Pancreas (tissue), 10 donors: ENCODE results near the gene ZSCAN9. TPM values are rescaled to one million over a fixed set of nuclear protein-coding genes. Genes with fewer than 3 reads are reported as not detected.

Experiments
- ATAC-seq, 4 donors: fragments of 200-7000 bp; cut with Tn5 transposase; one replicate each; pipeline versions ENCODE4 v1.8.0 to v1.9.1; 2020; ENCODE audit warnings: mild to moderate bottlenecking in 4 of 4, moderate library complexity in 4 of 4
- DNase-seq, 6 donors: peaks; one replicate each; pipeline ENCODE4 v3.0.0-alpha.2; 2020
- FAIRE-seq: peaks from 2 replicates; lab custom pipeline; 2012; peaks lifted over from hg19 to GRCh38; lab: Jason Lieb, UNC
- H3K27ac ChIP-seq, 4 donors: fragments of 200-600 bp; sonication (generic); 1 replicate in 3 of 4; 2 replicates in 1 of 4; pipeline versions ENCODE4 v1.5.0 to v1.8.0; 2020
- H3K27me3 ChIP-seq, 4 donors: fragments of 200-600 bp; one replicate each; pipeline ENCODE4 v1.8.0; 2021
- H3K36me3 ChIP-seq, 3 donors: fragments of 200-600 bp; sonication (generic) in 1 of 3; one replicate each; pipeline versions ENCODE4 v1.5.0 to v1.8.0; 2020 to 2021
- H3K4me1 ChIP-seq, 3 donors: fragments of 200-600 bp; one replicate each; pipeline ENCODE4 v1.8.0; 2021
- H3K4me3 ChIP-seq, 4 donors: fragments of 200-600 bp; sonication (generic) in 2 of 4; one replicate each; pipeline versions ENCODE4 v1.5.0 to v1.8.0; 2020 to 2021
- H3K9me3 ChIP-seq, 4 donors: fragments of 200-600 bp; one replicate each; pipeline ENCODE4 v1.8.0; 2021
- WGBS, 2 donors: extraction: QIAGEN DNeasy Blood & Tissue Kit; methylation state at CpG; one replicate each; pipeline ENCODE4 v1.1.7; 2013; 5-methylcytosine and 5-hydroxymethylcytosine counted together
- intact Hi-C, 3 donors: fragments of 100-400 bp; cut with DNase I; formaldehyde crosslinking; loops; one replicate each; pipeline versions ENCODE4 v1.11.1 to v1.14.2; 2022
- polyA plus RNA-seq, 2 donors: library from polyadenylated mRNA; stranded (reverse); fragments of 200-250 nt; gene quantifications; one replicate each; pipeline ENCODE4 v1.2.3, GENCODE V29; 2013
- total RNA-seq, 6 donors: library from RNA; stranded (reverse); fragmentation: NEBNext Ultra II Directional in 4 of 6; extraction: Animal tissue kit (Norgen Biotek cat#: 25700) in 4 of 6; gene quantifications; one replicate each; pipeline versions ENCODE4 v1.2.1 to v1.2.4, GENCODE V29; 2021 to 2023
- TF ChIP-seq, protein P1 (sequence below), 4 donors: fragments of 200-600 bp; sonication (generic) in 3 of 4; IDR thresholded peaks; one replicate each; pipeline versions ENCODE4 v1.5.0 to v1.8.0; 2021; ENCODE audit warnings: antibody characterized with exemption in 4 of 4
- donor health status: healthy with polysubstance abuse.
- donor health status: DM: no; HTN: no; CAD: no; lungs with moderate emphysema.
- donor health status: DM: no; HTN: no; CAD: no.
- donor health status: control.
- donor health status: control.
- donor health status: Bipolar disorder and iron deficiency.
- donor health status: DM: yes; HTN: yes; CAD: no.
- donor health status: DM: no; HTN: no; CAD: no.
- donor health status: DM: no; HTN: no; CAD: no.
- donor health status: DM: yes; HTN: yes; CAD: no.

Gene ZSCAN9
- total and polyA plus RNA-seq, 8 donors: 3.5 to 15.0 (median 5.6) TPM

DNA sequence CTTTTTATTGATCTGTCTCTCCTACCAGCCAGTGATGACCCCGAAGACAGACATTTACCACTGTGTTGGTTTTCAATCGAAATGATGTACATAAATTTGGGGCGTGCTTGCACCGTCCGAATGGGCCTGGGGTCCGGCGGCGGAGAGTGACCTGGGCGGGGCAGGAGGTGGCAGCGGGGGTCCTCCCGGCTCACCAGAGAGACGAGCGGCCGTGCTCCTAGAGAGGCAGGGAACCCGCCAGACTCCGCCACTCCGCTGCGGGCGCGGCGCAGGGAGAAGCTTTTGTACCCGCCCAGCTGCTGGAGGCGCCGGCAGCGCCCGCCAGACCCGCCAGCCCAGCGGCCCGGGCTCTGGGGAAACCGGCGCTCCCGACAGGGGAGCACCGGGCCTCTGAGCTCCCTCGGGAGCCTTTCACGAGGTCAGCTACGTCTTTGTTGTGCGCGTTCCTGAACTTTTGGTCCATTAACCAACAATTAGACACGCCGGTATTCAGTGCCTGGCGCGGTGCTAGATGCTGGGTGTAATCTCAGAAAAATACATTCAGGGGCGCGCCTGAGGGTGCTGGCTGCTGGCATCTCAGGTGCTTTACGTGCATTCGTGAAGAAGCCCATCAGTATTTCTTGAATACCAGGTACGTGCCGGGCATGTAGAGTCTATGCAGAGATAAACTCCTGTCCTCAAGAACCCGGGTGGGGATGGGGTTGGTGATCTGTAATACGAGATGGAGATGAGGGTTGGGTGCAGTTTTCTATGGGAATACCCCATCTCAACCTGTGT, 56.4 kb downstream of the ZSCAN9 start, which contains the start of gene PGBD1:
PGBD1 (plus strand) TSS at position 285 of the 777 bp plus-strand sequence. CDS start 2,242 bp downstream, outside the sequence.
- FAIRE-seq (no peak), ATAC-seq (peak; percentile 93 to 99 (median 98)), DNase-seq (peak; percentile 56 to 90 (median 63))
- TF ChIP-seq, protein P1, sequence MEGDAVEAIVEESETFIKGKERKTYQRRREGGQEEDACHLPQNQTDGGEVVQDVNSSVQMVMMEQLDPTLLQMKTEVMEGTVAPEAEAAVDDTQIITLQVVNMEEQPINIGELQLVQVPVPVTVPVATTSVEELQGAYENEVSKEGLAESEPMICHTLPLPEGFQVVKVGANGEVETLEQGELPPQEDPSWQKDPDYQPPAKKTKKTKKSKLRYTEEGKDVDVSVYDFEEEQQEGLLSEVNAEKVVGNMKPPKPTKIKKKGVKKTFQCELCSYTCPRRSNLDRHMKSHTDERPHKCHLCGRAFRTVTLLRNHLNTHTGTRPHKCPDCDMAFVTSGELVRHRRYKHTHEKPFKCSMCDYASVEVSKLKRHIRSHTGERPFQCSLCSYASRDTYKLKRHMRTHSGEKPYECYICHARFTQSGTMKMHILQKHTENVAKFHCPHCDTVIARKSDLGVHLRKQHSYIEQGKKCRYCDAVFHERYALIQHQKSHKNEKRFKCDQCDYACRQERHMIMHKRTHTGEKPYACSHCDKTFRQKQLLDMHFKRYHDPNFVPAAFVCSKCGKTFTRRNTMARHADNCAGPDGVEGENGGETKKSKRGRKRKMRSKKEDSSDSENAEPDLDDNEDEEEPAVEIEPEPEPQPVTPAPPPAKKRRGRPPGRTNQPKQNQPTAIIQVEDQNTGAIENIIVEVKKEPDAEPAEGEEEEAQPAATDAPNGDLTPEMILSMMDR (IDR thresholded peaks at IDR 0.05): no peak
- Histone ChIP-seq H3K9me3 (no peaks in the 10 kb centered on the region), H3K36me3 (peaks cover 0 to 10% (median 0%) of the 10 kb centered on the region in 3 donors), H3K27ac (no peak within 1 kb of the TSS), H3K27me3 (no peaks in the 10 kb centered on the region), H3K4me1 (peaks cover 0 to 2% (median 0%) of the 10 kb centered on the region in 3 donors), H3K4me3 (peak within 1 kb of the TSS; percentile 24 to 70 (median 46))
- 1% methylated on average over 48 to 50 of the region's 50 CpGs for WGBS, 2 donors
- intact Hi-C loops: no loop called here

DNA sequence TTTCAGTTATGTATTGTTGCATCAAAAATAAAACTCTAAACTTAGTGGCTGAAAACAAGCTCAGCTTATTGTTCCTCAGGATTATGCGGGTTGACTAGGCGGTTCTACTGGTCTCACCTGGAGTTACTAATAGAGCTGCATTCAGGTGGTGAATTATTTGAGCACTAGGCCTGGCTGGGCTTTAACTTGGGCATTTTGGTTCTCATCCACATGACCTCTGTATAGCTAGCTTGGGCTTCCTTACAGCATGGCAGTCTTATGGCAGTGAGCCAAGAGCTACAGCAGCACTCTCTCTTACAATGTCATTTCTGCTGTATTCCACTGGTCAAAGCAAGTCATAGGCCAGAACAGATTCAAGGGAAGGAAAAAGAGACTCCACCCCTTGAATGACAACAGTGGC, 57.9 kb downstream of the ZSCAN9 start:
- Histone ChIP-seq H3K27ac (no peak overlapping the region), H3K9me3 (no peaks in the 10 kb centered on the region), H3K36me3 (peaks cover 0 to 3% (median 0%) of the 10 kb centered on the region in 3 donors), H3K4me3 (no peak overlapping the region), H3K4me1 (peaks cover 0 to 2% (median 0%) of the 10 kb centered on the region in 3 donors), H3K27me3 (no peaks in the 10 kb centered on the region)
- intact Hi-C loops: no loop called here
- no peak for DNase-seq
- ATAC-seq: no peak
- TF ChIP-seq, protein P1 (IDR thresholded peaks at IDR 0.05): no peak
- 97 to 100% methylated on average over 2 of the region's 2 CpGs for WGBS, 2 donors
- no peak for FAIRE-seq

Other genes with a start within 250 kb of the ZSCAN9 start
- gene ZNF165, start 144.7 kb upstream of the ZSCAN9 start, total RNA-seq: 1 to 10 TPM; 2.8 to 4.3 (median 3.2) TPM
- 1 to 10 TPM; 2.8 to 4.0 TPM for gene ZNF165, start 144.7 kb upstream of the ZSCAN9 start, polyA plus RNA-seq
- gene ZSCAN16, start 100.7 kb upstream of the ZSCAN9 start, total RNA-seq: 1 to 10 TPM; 1.6 to 4.2 (median 2.5) TPM
- gene ZSCAN16, start 100.7 kb upstream of the ZSCAN9 start, polyA plus RNA-seq: 1 to 10 TPM; 4.5 to 5.0 TPM
- 10 to 100 TPM in 1 of 6 donors, 1 to 10 TPM in 5; 5.6 to 12.0 (median 8.7) TPM for gene ZKSCAN8, start 83.4 kb upstream of the ZSCAN9 start, total RNA-seq
- 1 to 10 TPM; 2.4 to 6.0 TPM for gene ZKSCAN8, start 83.4 kb upstream of the ZSCAN9 start, polyA plus RNA-seq
- 1 to 10 TPM; 1.4 to 3.4 (median 1.8) TPM for gene ZKSCAN4, start 27.0 kb downstream of the ZSCAN9 start, total RNA-seq
- 1 to 10 TPM; 2.0 to 2.6 TPM for gene ZKSCAN4, start 27.0 kb downstream of the ZSCAN9 start, polyA plus RNA-seq
- under 1 TPM; 0.28 to 0.81 (median 0.51) TPM for gene NKAPL, start 34.0 kb downstream of the ZSCAN9 start, total RNA-seq
- 1 to 10 TPM in 1 of 2 donors, under 1 TPM in 1; 0.80 to 1.5 TPM for gene NKAPL, start 34.0 kb downstream of the ZSCAN9 start, polyA plus RNA-seq
- gene ZSCAN26, start 41.9 kb downstream of the ZSCAN9 start, total RNA-seq: 1 to 10 TPM; 3.6 to 7.6 (median 5.9) TPM
- gene ZSCAN26, start 41.9 kb downstream of the ZSCAN9 start, polyA plus RNA-seq: 10 to 100 TPM in 1 of 2 donors, 1 to 10 TPM in 1; 6.8 to 11.7 TPM
- gene PGBD1, start 56.3 kb downstream of the ZSCAN9 start, total RNA-seq: 1 to 10 TPM in 2 of 6 donors, under 1 TPM in 4; 0.60 to 1.5 (median 0.83) TPM
- gene PGBD1, start 56.3 kb downstream of the ZSCAN9 start, polyA plus RNA-seq: 1 to 10 TPM; 2.2 to 3.1 TPM
- 10 to 100 TPM in 1 of 6 donors, 1 to 10 TPM in 5; 4.4 to 13.2 (median 7.4) TPM for gene ZSCAN31, start 110.9 kb downstream of the ZSCAN9 start, total RNA-seq
- gene ZSCAN31, start 110.9 kb downstream of the ZSCAN9 start, polyA plus RNA-seq: 10 to 100 TPM in 1 of 2 donors, 1 to 10 TPM in 1; 6.3 to 10.5 TPM
- gene ZKSCAN3, start 124.7 kb downstream of the ZSCAN9 start, total RNA-seq: 1 to 10 TPM; 1.5 to 5.0 (median 2.1) TPM
- gene ZKSCAN3, start 124.7 kb downstream of the ZSCAN9 start, polyA plus RNA-seq: 1 to 10 TPM; 1.2 to 1.6 TPM
- gene ZSCAN12, start 174.5 kb downstream of the ZSCAN9 start, total RNA-seq: 1 to 10 TPM; 2.1 to 4.4 (median 2.8) TPM
- gene ZSCAN12, start 174.5 kb downstream of the ZSCAN9 start, polyA plus RNA-seq: 1 to 10 TPM in 1 of 2 donors, under 1 TPM in 1; 0.80 to 1.9 TPM
- 1 to 10 TPM in 5 of 6 donors, under 1 TPM in 1; 0.75 to 3.3 (median 1.1) TPM for gene ZSCAN23, start 218.2 kb downstream of the ZSCAN9 start, total RNA-seq
- under 1 TPM; 0.42 to 0.89 TPM for gene ZSCAN23, start 218.2 kb downstream of the ZSCAN9 start, polyA plus RNA-seq